ENCODE data around the gene KRT85.
A peak's percentile ranks its signal among the peaks of the same experiment; 100 is the strongest.

The KRT85 gene

GRCh38 chr12:52364061-52364460, 3.2 kb downstream of the KRT85 start:
- H3K27me3 ChIP-seq (ENCODE audit: insufficient read depth, low read length, poor library complexity), result peaks cover 6% of the 10 kb centered on the region
- ATAC-seq (ENCODE audit: insufficient read depth, low read depth) (no peak), DNase-seq (no peak)
- H3K4me1 ChIP-seq (ENCODE audit: insufficient read depth, low read length), result no peaks in the 10 kb centered on the region
- no peak overlapping the region for H3K4me3 ChIP-seq (ENCODE audit: low read depth in 1 of 2, low read length in 2 of 2)
- H3K4me2 ChIP-seq (ENCODE audit: insufficient read depth, low read length), result no peak overlapping the region
- TF ChIP-seq CTCF (IDR thresholded peaks at IDR 0.05; ENCODE audit: borderline replicate concordance, extremely low read depth, low read length, poor library complexity, severe bottlenecking), result no peak
- no peak for TF ChIP-seq EZH2 (IDR thresholded peaks at IDR 0.05; ENCODE audit: borderline replicate concordance, low read depth, low read length, severe bottlenecking)
- no peak overlapping the region for H3K27ac ChIP-seq (ENCODE audit: low read length)
- H3K9ac ChIP-seq (ENCODE audit: low read depth, low read length), result no peak overlapping the region
- no peaks in the 10 kb centered on the region for H3K36me3 ChIP-seq (ENCODE audit: insufficient read depth, low read length)
- H3K9me3 ChIP-seq (ENCODE audit: insufficient read depth, low read length, severe bottlenecking), result no peaks in the 10 kb centered on the region
- H4K20me1 ChIP-seq (ENCODE audit: insufficient read depth, low read length), result peaks cover 3% of the 10 kb centered on the region; the same call in 1 of the 2 replicates
- H2AFZ ChIP-seq (ENCODE audit: low read depth, low read length), result no peak overlapping the region
- no peaks in the 10 kb centered on the region for H3K79me2 ChIP-seq (ENCODE audit: insufficient read depth, low read length)

DNA sequence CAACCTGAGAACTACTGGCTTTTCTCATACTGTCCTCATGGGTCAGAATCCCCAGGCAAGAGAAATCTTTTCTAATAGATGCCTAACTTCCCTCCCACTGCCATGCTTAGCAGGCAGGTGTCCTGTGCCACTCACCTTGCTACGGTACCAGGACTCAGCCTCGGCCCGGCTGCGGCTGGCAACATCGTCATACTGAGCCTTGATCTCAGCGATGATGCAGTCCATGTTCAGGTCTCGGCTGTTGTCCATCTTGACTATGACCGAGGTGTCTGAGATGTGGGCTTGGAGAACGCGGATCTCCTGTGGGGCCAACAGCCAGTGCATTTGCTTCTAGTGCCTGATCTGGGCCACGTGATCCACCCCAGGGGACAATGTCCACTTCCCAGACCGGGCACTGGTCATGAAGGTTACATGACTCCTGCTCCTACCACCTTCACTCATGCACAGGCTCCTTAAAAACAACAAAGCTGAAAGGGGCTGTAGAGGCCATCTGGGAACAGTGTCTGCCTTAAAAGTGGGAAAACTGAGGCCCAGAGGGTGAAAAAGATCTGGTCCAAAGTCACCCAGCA, 4.1 kb downstream of the KRT85 start:
- no peaks in the 10 kb centered on the region for H3K27me3 ChIP-seq (ENCODE audit: insufficient read depth, low read length, poor library complexity)
- ATAC-seq (ENCODE audit: insufficient read depth, low read depth), result no peak
- no peaks in the 10 kb centered on the region for H3K79me2 ChIP-seq (ENCODE audit: insufficient read depth, low read length)

GRCh38 chr12:52362118-52362726, 5.1 kb downstream of the KRT85 start:
- no peak for DNase-seq
- no peak overlapping the region for H2AFZ ChIP-seq (ENCODE audit: low read depth, low read length)
- ATAC-seq (ENCODE audit: insufficient read depth, low read depth), result no peak
- peaks cover 10% of the 10 kb centered on the region; the same call in 1 of the 2 replicates for H3K4me1 ChIP-seq (ENCODE audit: insufficient read depth, low read length)
- H3K27me3 ChIP-seq (ENCODE audit: insufficient read depth, low read length, poor library complexity), result no peaks in the 10 kb centered on the region
- H3K27ac ChIP-seq (ENCODE audit: low read length), result no peak overlapping the region
- H3K79me2 ChIP-seq (ENCODE audit: insufficient read depth, low read length), result no peaks in the 10 kb centered on the region
- H3K4me2 ChIP-seq (ENCODE audit: insufficient read depth, low read length), result no peak overlapping the region
- H3K36me3 ChIP-seq (ENCODE audit: insufficient read depth, low read length), result no peaks in the 10 kb centered on the region
- no peaks in the 10 kb centered on the region for H3K9me3 ChIP-seq (ENCODE audit: insufficient read depth, low read length, severe bottlenecking)
- H4K20me1 ChIP-seq (ENCODE audit: insufficient read depth, low read length), result peaks cover 3% of the 10 kb centered on the region; the same call in 1 of the 2 replicates
- no peak overlapping the region for H3K9ac ChIP-seq (ENCODE audit: low read depth, low read length)
- peak; percentile 47 for TF ChIP-seq CTCF (IDR thresholded peaks at IDR 0.05; ENCODE audit: borderline replicate concordance, extremely low read depth, low read length, poor library complexity, severe bottlenecking)
- TF ChIP-seq EZH2 (IDR thresholded peaks at IDR 0.05; ENCODE audit: borderline replicate concordance, low read depth, low read length, severe bottlenecking), result no peak
- H3K4me3 ChIP-seq (ENCODE audit: low read depth in 1 of 2, low read length in 2 of 2), result no peak overlapping the region

More for the DNA sequence above, 4.1 kb downstream of the KRT85 start:
- H3K4me3 ChIP-seq (ENCODE audit: low read depth in 1 of 2, low read length in 2 of 2), result no peak overlapping the region
- no peak overlapping the region for H3K27ac ChIP-seq (ENCODE audit: low read length)
- peaks cover 8% of the 10 kb centered on the region; the same call in 1 of the 2 replicates for H3K4me1 ChIP-seq (ENCODE audit: insufficient read depth, low read length)
- peaks cover 3% of the 10 kb centered on the region; the same call in 1 of the 2 replicates for H4K20me1 ChIP-seq (ENCODE audit: insufficient read depth, low read length)
- no peak for DNase-seq
- H2AFZ ChIP-seq (ENCODE audit: low read depth, low read length), result no peak overlapping the region
- H3K9ac ChIP-seq (ENCODE audit: low read depth, low read length), result no peak overlapping the region
- H3K9me3 ChIP-seq (ENCODE audit: insufficient read depth, low read length, severe bottlenecking), result no peaks in the 10 kb centered on the region
- H3K36me3 ChIP-seq (ENCODE audit: insufficient read depth, low read length), result no peaks in the 10 kb centered on the region
- no peak overlapping the region for H3K4me2 ChIP-seq (ENCODE audit: insufficient read depth, low read length)
- TF ChIP-seq EZH2 (IDR thresholded peaks at IDR 0.05; ENCODE audit: borderline replicate concordance, low read depth, low read length, severe bottlenecking) (no peak), CTCF (IDR thresholded peaks at IDR 0.05; ENCODE audit: borderline replicate concordance, extremely low read depth, low read length, poor library complexity, severe bottlenecking) (no peak)
